ENCODE results near the gene DNASE1L1.
A peak's percentile ranks its signal among the peaks of the same experiment; 100 is the strongest.

DNASE1L1 gene

GRCh38 chrX:154429711-154430110 lies 20.7 kb upstream of the DNASE1L1 start:
- peak overlapping the region; percentile 78 for H3K4me3 Mint-ChIP-seq
- no peaks in the 10 kb centered on the region for H3K9me3 Mint-ChIP-seq
- ATAC-seq (no peak), DNase-seq (no peak)
- no peaks in the 10 kb centered on the region for H3K27me3 Mint-ChIP-seq
- H3K4me1 Mint-ChIP-seq: peaks cover 26% of the 10 kb centered on the region
- no peaks in the 10 kb centered on the region for H3K36me3 Mint-ChIP-seq (ENCODE audit: low read depth)
- peak overlapping the region; percentile 54 for H3K27ac Mint-ChIP-seq

- peak; percentile 84 for DNase-seq
- no peaks in the 10 kb centered on the region for H3K36me3 Mint-ChIP-seq (ENCODE audit: low read depth)
- peak; percentile 99 for ATAC-seq
- peaks cover 26% of the 10 kb centered on the region for H3K4me1 Mint-ChIP-seq
- no peaks in the 10 kb centered on the region for H3K27me3 Mint-ChIP-seq
- peak within 1 kb of the TSS; percentile 78 for H3K4me3 Mint-ChIP-seq
- H3K27ac Mint-ChIP-seq: peak within 1 kb of the TSS; percentile 65
- no peaks in the 10 kb centered on the region for H3K9me3 Mint-ChIP-seq
Measured at GRCh38 chrX:154428176-154429171, 19.4 kb upstream of the DNASE1L1 start, which contains the start of gene ATP6AP1. Gene ATP6AP1, plus strand, starts transcription at chrX:154428677. Its CDS starts 16 bp downstream, at chrX:154428693.

GRCh38 chrX:154426916-154427770 lies 18.1 kb upstream of the DNASE1L1 start:
- ATAC-seq (no peak), DNase-seq (no peak)
- Mint-ChIP-seq H3K27ac (no peak overlapping the region), H3K4me1 (peaks cover 26% of the 10 kb centered on the region), H3K9me3 (no peaks in the 10 kb centered on the region), H3K27me3 (no peaks in the 10 kb centered on the region), H3K36me3 (ENCODE audit: low read depth) (no peaks in the 10 kb centered on the region), H3K4me3 (peak overlapping the region; percentile 24)

- peaks cover 5% of the 10 kb centered on the region for H3K4me1 Mint-ChIP-seq
- DNase-seq (no peak), ATAC-seq (no peak)
- H3K4me3 Mint-ChIP-seq: no peak overlapping the region
- no peaks in the 10 kb centered on the region for H3K9me3 Mint-ChIP-seq
- H3K27me3 Mint-ChIP-seq: no peaks in the 10 kb centered on the region
- H3K27ac Mint-ChIP-seq: no peak overlapping the region
- no peaks in the 10 kb centered on the region for H3K36me3 Mint-ChIP-seq (ENCODE audit: low read depth)
Measured at GRCh38 chrX:154420402-154420756, 11.3 kb upstream of the DNASE1L1 start.

- no peaks in the 10 kb centered on the region for H3K9me3 Mint-ChIP-seq
- H3K4me1 Mint-ChIP-seq: peaks cover 7% of the 10 kb centered on the region
- H3K36me3 Mint-ChIP-seq (ENCODE audit: low read depth): peaks cover 2% of the 10 kb centered on the region
- no peaks in the 10 kb centered on the region for H3K27me3 Mint-ChIP-seq
- H3K27ac Mint-ChIP-seq: no peak overlapping the region
- H3K4me3 Mint-ChIP-seq: no peak overlapping the region
- no peak for ATAC-seq
- no peak for DNase-seq
Measured at GRCh38 chrX:154419688-154420401, 10.8 kb upstream of the DNASE1L1 start.

- H3K36me3 Mint-ChIP-seq (ENCODE audit: low read depth): peaks cover 2% of the 10 kb centered on the region
- H3K27ac Mint-ChIP-seq: no peak overlapping the region
- H3K27me3 Mint-ChIP-seq: no peaks in the 10 kb centered on the region
- H3K9me3 Mint-ChIP-seq: no peaks in the 10 kb centered on the region
- peaks cover 7% of the 10 kb centered on the region for H3K4me1 Mint-ChIP-seq
- DNase-seq: no peak
- no peak overlapping the region for H3K4me3 Mint-ChIP-seq
- ATAC-seq: no peak
Measured at GRCh38 chrX:154419189-154419588, 10.1 kb upstream of the DNASE1L1 start.

GRCh38 chrX:154417157-154417556 lies 8.1 kb upstream of the DNASE1L1 start:
- ATAC-seq (no peak), DNase-seq (no peak)
- peaks cover 11% of the 10 kb centered on the region for H3K4me1 Mint-ChIP-seq
- H3K9me3 Mint-ChIP-seq: no peaks in the 10 kb centered on the region
- no peaks in the 10 kb centered on the region for H3K27me3 Mint-ChIP-seq
- peaks cover 5% of the 10 kb centered on the region for H3K36me3 Mint-ChIP-seq (ENCODE audit: low read depth)
- H3K27ac Mint-ChIP-seq: no peak overlapping the region
- H3K4me3 Mint-ChIP-seq: no peak overlapping the region

- H3K27ac Mint-ChIP-seq: peak overlapping the region; percentile 73
- no peak overlapping the region for H3K4me3 Mint-ChIP-seq
- H3K36me3 Mint-ChIP-seq (ENCODE audit: low read depth): peaks cover 6% of the 10 kb centered on the region
- DNase-seq (no peak), ATAC-seq (no peak)
- no peaks in the 10 kb centered on the region for H3K9me3 Mint-ChIP-seq
- no peaks in the 10 kb centered on the region for H3K27me3 Mint-ChIP-seq
- H3K4me1 Mint-ChIP-seq: peaks cover 19% of the 10 kb centered on the region
Measured at GRCh38 chrX:154413142-154413541, 4.1 kb upstream of the DNASE1L1 start.

- Mint-ChIP-seq H3K36me3 (ENCODE audit: low read depth) (peaks cover 7% of the 10 kb centered on the region), H3K4me3 (peak overlapping the region; percentile 79), H3K27me3 (no peaks in the 10 kb centered on the region), H3K27ac (peak overlapping the region; percentile 73), H3K9me3 (no peaks in the 10 kb centered on the region), H3K4me1 (peaks cover 19% of the 10 kb centered on the region)
- ATAC-seq (peak; percentile 44), DNase-seq (no peak)
Measured at GRCh38 chrX:154412468-154412867, 3.4 kb upstream of the DNASE1L1 start.

GRCh38 chrX:154411981-154412340 lies 2.9 kb upstream of the DNASE1L1 start:
- H3K27ac Mint-ChIP-seq: peak overlapping the region; percentile 73
- H3K36me3 Mint-ChIP-seq (ENCODE audit: low read depth): peaks cover 7% of the 10 kb centered on the region
- no peaks in the 10 kb centered on the region for H3K9me3 Mint-ChIP-seq
- ATAC-seq (peak; percentile 77), DNase-seq (peak; percentile 68)
- peaks cover 19% of the 10 kb centered on the region for H3K4me1 Mint-ChIP-seq
- no peaks in the 10 kb centered on the region for H3K27me3 Mint-ChIP-seq
- H3K4me3 Mint-ChIP-seq: peak overlapping the region; percentile 79

- H3K36me3 Mint-ChIP-seq (ENCODE audit: low read depth): peaks cover 2% of the 10 kb centered on the region
- H3K27ac Mint-ChIP-seq: peak overlapping the region; percentile 73
- peak overlapping the region; percentile 71 for H3K4me3 Mint-ChIP-seq
- DNase-seq (no peak), ATAC-seq (no peak)
- H3K27me3 Mint-ChIP-seq: no peaks in the 10 kb centered on the region
- H3K9me3 Mint-ChIP-seq: no peaks in the 10 kb centered on the region
- H3K4me1 Mint-ChIP-seq: peaks cover 18% of the 10 kb centered on the region
Measured at GRCh38 chrX:154408659-154409221, 314 bp downstream of the DNASE1L1 start.

- H3K9me3 Mint-ChIP-seq: no peaks in the 10 kb centered on the region
Measured at GRCh38 chrX:154404625-154405192, 4.3 kb downstream of the DNASE1L1 start.

GRCh38 chrX:154403858-154404257 lies 5.2 kb downstream of the DNASE1L1 start:
- H3K36me3 Mint-ChIP-seq (ENCODE audit: low read depth): peaks cover 25% of the 10 kb centered on the region
- no peak for DNase-seq
- no peak overlapping the region for H3K27ac Mint-ChIP-seq
- no peak for ATAC-seq
- H3K9me3 Mint-ChIP-seq: no peaks in the 10 kb centered on the region
- no peaks in the 10 kb centered on the region for H3K27me3 Mint-ChIP-seq
- H3K4me1 Mint-ChIP-seq: peaks cover 18% of the 10 kb centered on the region
- no peak overlapping the region for H3K4me3 Mint-ChIP-seq

More at GRCh38 chrX:154404625-154405192, 4.3 kb downstream of the DNASE1L1 start:
- H3K4me3 Mint-ChIP-seq: no peak overlapping the region
- H3K27me3 Mint-ChIP-seq: no peaks in the 10 kb centered on the region
- DNase-seq (no peak), ATAC-seq (no peak)
- H3K36me3 Mint-ChIP-seq (ENCODE audit: low read depth): peaks cover 17% of the 10 kb centered on the region
- no peak overlapping the region for H3K27ac Mint-ChIP-seq
- H3K4me1 Mint-ChIP-seq: peaks cover 17% of the 10 kb centered on the region
